SK-N-SH (cell line): ENCODE measurements around the gene HSD3B7. TPM values are rescaled to one million over a fixed set of nuclear protein-coding genes. Genes with fewer than 3 reads are reported as not detected.

Experiments
- CTCF ChIA-PET: fragments of 300-600, 350-600 bp; formaldehyde crosslinking; extraction: SDS; loops from one replicate; lab custom pipeline; 2021; lab: Yijun Ruan, JAX
- POLR2A ChIA-PET: fragments of 350-600 bp; sonication (Branson Sonifier 250); formaldehyde crosslinking; extraction: SDS; loops from one replicate; lab custom pipeline; 2020; ENCODE audit warnings: antibody characterized with exemption, inconsistent platforms; lab: Yijun Ruan, JAX
- DNase-seq: peaks from one replicate; pipeline ENCODE4 v3.0.0; 2012
- H2AFZ ChIP-seq: fragments of 200-600 bp; sonication (generic); 2 replicates; pipeline ENCODE4 v1.8.1; 2016; ENCODE audit warnings: antibody characterized with exemption, mild to moderate bottlenecking, low read depth
- H3F3A ChIP-seq: fragments of 200-600 bp; sonication (generic); replicated peaks from 2 replicates; pipeline ENCODE3; 2016; ENCODE audit warnings: antibody characterized with exemption, mild to moderate bottlenecking; ENCODE audit not compliant: insufficient read depth
- H3K27ac ChIP-seq, 2 experiments: fragments of 200-500 bp in 1 of 2; fragments of 200-600 bp in 1 of 2; sonication (Bioruptor generic) in 1 of 2; sonication (generic), shearing (Covaris generic) in 1 of 2; 2 replicates each; pipeline versions ENCODE4 v1.5.1 to v1.6.1; 2014 to 2016; ENCODE audit warnings: low read depth in 2 of 2, inconsistent platforms in 1 of 2, low read length in 1 of 2, mild to moderate bottlenecking in 1 of 2, mixed read lengths in 1 of 2
- H3K27me3 ChIP-seq: fragments of 200-600 bp; sonication (generic), shearing (Covaris generic); 2 replicates; pipeline ENCODE4 v1.6.1; 2016; ENCODE audit warnings: mixed run types; ENCODE audit not compliant: insufficient read depth
- H3K36me3 ChIP-seq, 2 experiments: fragments of 200-500 bp in 1 of 2; fragments of 200-600 bp in 1 of 2; sonication (Bioruptor generic) in 1 of 2; sonication (generic) in 1 of 2; replicated peaks in 1 of 2; 2 replicates each; pipeline versions ENCODE3 to v1.5.1; 2014 to 2016; ENCODE audit warnings: low read length in 1 of 2, mild to moderate bottlenecking in 1 of 2; ENCODE audit not compliant: insufficient read depth in 2 of 2, control insufficient read depth in 1 of 2
- H3K4me1 ChIP-seq, 2 experiments: fragments of 200-500 bp in 1 of 2; fragments of 200-600 bp in 1 of 2; sonication (Bioruptor generic) in 1 of 2; sonication (generic), shearing (Covaris generic) in 1 of 2; 2 replicates each; pipeline versions ENCODE4 v1.5.1 to v1.6.1; 2014 to 2016; ENCODE audit warnings: low read depth in 1 of 2, low read length in 1 of 2, mixed run types in 1 of 2; ENCODE audit not compliant: insufficient read depth in 2 of 2, control insufficient read depth in 1 of 2
- H3K4me2 ChIP-seq: fragments of 200-600 bp; sonication (generic), shearing (Covaris generic); 2 replicates; pipeline ENCODE4 v1.6.1; 2017; ENCODE audit warnings: mixed run types
- H3K4me3 ChIP-seq, 2 experiments: fragments of 200-500 bp in 1 of 2; fragments of 200-600 bp in 1 of 2; sonication (Bioruptor generic) in 1 of 2; sonication (generic), shearing (Covaris generic) in 1 of 2; 2 replicates each; pipeline versions ENCODE4 v1.5.1 to v1.8.1; 2014 to 2016; ENCODE audit warnings: low read depth in 2 of 2, inconsistent platforms in 1 of 2, low read length in 1 of 2, mild to moderate bottlenecking in 1 of 2, mixed read lengths in 1 of 2, moderate library complexity in 1 of 2
- H3K79me2 ChIP-seq: fragments of 200-600 bp; sonication (generic); 2 replicates; pipeline ENCODE4 v1.8.1; 2017; ENCODE audit warnings: mild to moderate bottlenecking; ENCODE audit not compliant: insufficient read depth
- H3K9ac ChIP-seq: fragments of 200-600 bp; sonication (generic); 2 replicates; pipeline ENCODE4 v1.6.1; 2017; ENCODE audit warnings: mixed run types
- H3K9me2 ChIP-seq: fragments of 200-600 bp; sonication (generic); 2 replicates; pipeline ENCODE4 v1.6.1; 2017; ENCODE audit warnings: mixed run types
- H3K9me3 ChIP-seq: fragments of 200-600 bp; sonication (generic); 2 replicates; pipeline ENCODE4 v1.6.1; 2017; ENCODE audit warnings: mixed run types, mild to moderate bottlenecking, moderate library complexity
- H4K20me1 ChIP-seq: fragments of 200-600 bp; sonication (generic); 2 replicates; pipeline ENCODE4 v1.6.1; 2017; ENCODE audit warnings: mild to moderate bottlenecking, mixed run types; ENCODE audit not compliant: insufficient read depth
- CHD2 ChIP-seq: fragments of 150-350 bp; IDR thresholded peaks from 2 replicates; pipeline ENCODE4 v1.6.1; 2018; ENCODE audit warnings: low read length; ENCODE audit not compliant: partially characterized antibody
- CTCF ChIP-seq: fragments of 200-600 bp; sonication (generic); IDR thresholded peaks from 2 replicates; pipeline ENCODE4 v1.6.1; 2017; ENCODE audit warnings: antibody characterized with exemption, mild to moderate bottlenecking, moderate library complexity
- ELF1 ChIP-seq: IDR thresholded peaks from 2 replicates; pipeline ENCODE4 v1.4.0; 2012
- EZH2phosphoT487 ChIP-seq: fragments of 200-600 bp; sonication (generic); IDR thresholded peaks from 2 replicates; pipeline ENCODE4 v1.6.1; 2017; ENCODE audit warnings: low read depth, mixed run types, mild to moderate bottlenecking, antibody characterized with exemption, moderate library complexity, borderline replicate concordance
- FOXJ3 ChIP-seq: sonication (generic); formaldehyde crosslinking; IDR thresholded peaks from 2 replicates; pipeline ENCODE4 v1.5.1; 2020; ENCODE audit warnings: mild to moderate bottlenecking, missing genetic modification reagents
- IRF3 ChIP-seq: fragments of 150-350 bp; IDR thresholded peaks from 2 replicates; pipeline ENCODE4 v1.6.1; 2016; ENCODE audit warnings: mild to moderate bottlenecking, low read depth, low read length
- MAX ChIP-seq: IDR thresholded peaks from 2 replicates; pipeline ENCODE4 v1.4.0; 2012; ENCODE audit warnings: low read depth
- NFIC ChIP-seq: IDR thresholded peaks from 2 replicates; pipeline ENCODE4 v1.4.0; 2012; ENCODE audit warnings: borderline replicate concordance
- NRF1 ChIP-seq: IDR thresholded peaks from 2 replicates; pipeline ENCODE4 v1.6.1; 2012; ENCODE audit warnings: low read depth, mild to moderate bottlenecking, low read length
- RAD21 ChIP-seq: IDR thresholded peaks from 2 replicates; pipeline ENCODE4 v1.6.1; 2012; ENCODE audit warnings: mild to moderate bottlenecking, low read length
- RFX5 ChIP-seq: IDR thresholded peaks from 2 replicates; pipeline ENCODE4 v1.6.1; 2012; ENCODE audit warnings: mild to moderate bottlenecking, improper control_type of control experiment, low read length
- SIN3A ChIP-seq: IDR thresholded peaks from 2 replicates; pipeline ENCODE4 v1.6.1; 2012; ENCODE audit warnings: low read depth, mild to moderate bottlenecking, low read length, moderate library complexity, borderline replicate concordance
- TAF1 ChIP-seq: IDR thresholded peaks from 2 replicates; pipeline ENCODE4 v1.6.1; 2012; ENCODE audit warnings: low read depth, mild to moderate bottlenecking, low read length, moderate library complexity, borderline replicate concordance
- USF1 ChIP-seq: IDR thresholded peaks from 2 replicates; pipeline ENCODE4 v1.4.0; 2012; ENCODE audit warnings: low read depth, borderline replicate concordance
- YY1 ChIP-seq: IDR thresholded peaks from 2 replicates; pipeline ENCODE4 v1.4.0; 2012; ENCODE audit warnings: low read depth, mild to moderate bottlenecking
- ZBTB33 ChIP-seq: IDR thresholded peaks from 2 replicates; pipeline ENCODE4 v1.4.0; 2012; ENCODE audit warnings: low read depth, borderline replicate concordance
- WGBS: methylation state at CpG from one replicate; pipeline ENCODE4 v1.1.6; 2017; ENCODE audit warnings: low lambda C conversion rate; 5-methylcytosine and 5-hydroxymethylcytosine counted together
- polyA plus RNA-seq, 3 experiments: library from polyadenylated mRNA; depleted of rRNA; stranded (reverse); fragments of >200 nt; gene quantifications; 2 replicates each; pipeline ENCODE4 v1.2.3, GENCODE V29; 2012

Gene HSD3B7
- polyA plus RNA-seq, 1 of the 3 experiments (the other 2 are of a cell fraction) = 12.2 TPM

GRCh38 chr16:30953511-30954124, 31.4 kb upstream of the HSD3B7 start:
- Histone ChIP-seq H4K20me1 (no peaks in the 10 kb centered on the region; the same call in 1 of the 2 replicates), H3K27me3 (no peaks in the 10 kb centered on the region), H3K9me2 (no peaks in the 10 kb centered on the region), H3K79me2 (peaks cover 15% of the 10 kb centered on the region), H3K4me3 (no peak overlapping the region), H3K27ac (peak overlapping the region; percentile 23 to 41; a peak in 3 of 4 replicates), H3F3A (peaks cover 61% of the 10 kb centered on the region), H3K9me3 (no peaks in the 10 kb centered on the region), H3K9ac (no peak overlapping the region), H3K36me3 (no peaks in the 10 kb centered on the region), H2AFZ (no peak overlapping the region), H3K4me1 (peaks cover 0 to 32% of the 10 kb centered on the region in 2 experiments; a peak in 1 of 4 replicates), H3K4me2 (no peak overlapping the region)
- POLR2A ChIA-PET = interaction anchor here (0.9 kb wide), 1 partner anchor 9 kb away, joined by 3 read pairs; no protein-coding TSS in a partner anchor
- TF ChIP-seq RAD21 (peak; percentile 70), FOXJ3 (no peak), ELF1 (peak; percentile 55), TAF1 (no peak), NRF1 (peak; percentile 3; the same call in 1 of the 2 replicates), RFX5 (no peak), CHD2 (peak; percentile 31), CTCF (peak; percentile 85)
- 39% methylated on average over 13 of the region's 15 CpGs for WGBS
- DNase-seq = peak; percentile 76
- CTCF ChIA-PET = interaction anchor here (0.7 to 6.4 kb wide), 26 partner anchors 9 to 507 kb away, joined by 3 to 45 read pairs (median 3); partner anchors contain the start of genes KAT8 and ZNF843

- Histone ChIP-seq H3K4me1 (peaks cover 0 to 36% of the 10 kb centered on the region in 2 experiments; a peak in 1 of 4 replicates), H3K27ac (no peak overlapping the region), H3K9me3 (no peaks in the 10 kb centered on the region), H4K20me1 (no peaks in the 10 kb centered on the region; the same call in 1 of the 2 replicates), H3K79me2 (peaks cover 24% of the 10 kb centered on the region), H3K36me3 (peaks cover 11% of the 10 kb centered on the region in 2 experiments), H3K4me2 (no peak overlapping the region), H3K9ac (no peak overlapping the region), H3K27me3 (no peaks in the 10 kb centered on the region), H2AFZ (no peak overlapping the region), H3K9me2 (no peaks in the 10 kb centered on the region), H3K4me3 (no peak overlapping the region), H3F3A (peaks cover 56% of the 10 kb centered on the region)
- WGBS = 93% methylated on average over 8 of the region's 8 CpGs
- CTCF ChIA-PET = interaction anchor here (1.7 to 6.4 kb wide), 5 partner anchors 10 to 75 kb away, joined by 5 to 45 read pairs (median 10); partner anchors contain the start of gene HSD3B7
- DNase-seq = no peak
- POLR2A ChIA-PET = no interaction called here
- TF ChIP-seq ZBTB33 (no peak), YY1 (no peak), RAD21 (no peak), SIN3A (no peak), CTCF (no peak), MAX (no peak), IRF3 (no peak), NFIC (no peak), RFX5 (no peak), EZH2phosphoT487 (no peak), USF1 (no peak)
These were observed 30.0 kb upstream of the HSD3B7 start for GRCh38 chr16:30954993-30955392.
